ENCODE data around the gene UBE2G2.

UBE2G2 gene

GRCh38 chr21:44742418-44743153, 59.0 kb downstream of the UBE2G2 start:
- no peak for DNase-seq

GRCh38 chr21:44741921-44742320, 59.7 kb downstream of the UBE2G2 start:
- DNase-seq, result no peak

GRCh38 chr21:44740742-44741141, 60.9 kb downstream of the UBE2G2 start:
- no peak for DNase-seq

- no peak for DNase-seq
Measured at GRCh38 chr21:44739316-44739715, 62.3 kb downstream of the UBE2G2 start.

- no peak for DNase-seq
Measured at GRCh38 chr21:44738621-44739020, 63.0 kb downstream of the UBE2G2 start.

- no peak for DNase-seq
Measured at GRCh38 chr21:44737706-44738354, 63.8 kb downstream of the UBE2G2 start.

GRCh38 chr21:44736291-44737004, 65.2 kb downstream of the UBE2G2 start:
- no peak for DNase-seq

GRCh38 chr21:44735821-44736220, 65.8 kb downstream of the UBE2G2 start:
- DNase-seq, result no peak

- no peak for DNase-seq
Measured at GRCh38 chr21:44734841-44735240, 66.8 kb downstream of the UBE2G2 start.

GRCh38 chr21:44734026-44734745, 67.4 kb downstream of the UBE2G2 start:
- DNase-seq, result no peak

- no peak for DNase-seq
Measured at GRCh38 chr21:44732956-44733355, 68.7 kb downstream of the UBE2G2 start.

GRCh38 chr21:44732263-44732662, 69.4 kb downstream of the UBE2G2 start:
- DNase-seq, result no peak

- DNase-seq, result no peak
Measured at GRCh38 chr21:44730951-44731579, 70.6 kb downstream of the UBE2G2 start.

GRCh38 chr21:44730028-44730395, 71.6 kb downstream of the UBE2G2 start:
- no peak for DNase-seq

GRCh38 chr21:44729336-44730027, 72.1 kb downstream of the UBE2G2 start:
- no peak for DNase-seq

- no peak for DNase-seq
Measured at GRCh38 chr21:44728716-44729115, 72.9 kb downstream of the UBE2G2 start.

- no peak for DNase-seq
Measured at GRCh38 chr21:44727757-44728156, 73.9 kb downstream of the UBE2G2 start.

- DNase-seq, result no peak
Measured at GRCh38 chr21:44727321-44727720, 74.3 kb downstream of the UBE2G2 start.

GRCh38 chr21:44726826-44727225, 74.8 kb downstream of the UBE2G2 start:
- no peak for DNase-seq

GRCh38 chr21:44724926-44725325, 76.7 kb downstream of the UBE2G2 start:
- DNase-seq, result no peak

- DNase-seq, result no peak
Measured at GRCh38 chr21:44724196-44724595, 77.4 kb downstream of the UBE2G2 start.

Measured in T1000 (cell line).